ENCODE measurements around the gene METTL5.

The METTL5 gene

DNA sequence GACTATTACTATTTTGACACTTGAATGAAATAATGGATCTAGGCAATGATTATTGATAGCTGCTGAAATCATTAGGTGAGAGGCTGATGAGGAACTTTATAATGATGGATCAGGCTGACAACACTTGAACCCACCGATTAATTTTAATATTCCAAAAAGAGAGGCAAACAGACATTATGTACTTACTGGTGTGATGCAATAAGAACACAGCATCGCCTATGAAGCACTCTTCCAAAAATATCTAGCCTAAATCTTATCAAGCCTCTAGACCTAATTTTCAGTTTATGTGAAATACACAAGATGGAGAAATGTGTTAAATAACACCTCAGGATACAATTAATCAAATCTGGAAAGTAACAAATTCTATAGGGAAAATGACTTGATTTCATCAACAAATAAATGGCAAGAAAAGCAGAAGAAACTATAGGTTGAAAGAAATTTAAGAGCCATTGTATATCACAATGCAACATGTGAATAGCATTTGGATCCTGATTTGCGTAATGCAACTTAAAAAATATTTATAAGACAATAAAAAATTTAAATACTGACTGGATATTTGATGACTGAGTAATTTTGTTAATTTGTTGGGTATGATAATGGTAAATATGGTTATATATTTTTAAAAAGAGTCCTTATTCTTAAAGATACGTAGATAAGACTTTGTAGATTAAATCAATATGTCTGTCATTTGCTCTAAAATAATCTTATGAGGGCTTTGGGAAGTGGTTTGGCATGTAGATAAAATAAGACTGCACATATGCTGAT lies 43.3 kb downstream of the METTL5 start:
- DNase-seq (ENCODE audit: low read depth, low spot score): no peak

DNA sequence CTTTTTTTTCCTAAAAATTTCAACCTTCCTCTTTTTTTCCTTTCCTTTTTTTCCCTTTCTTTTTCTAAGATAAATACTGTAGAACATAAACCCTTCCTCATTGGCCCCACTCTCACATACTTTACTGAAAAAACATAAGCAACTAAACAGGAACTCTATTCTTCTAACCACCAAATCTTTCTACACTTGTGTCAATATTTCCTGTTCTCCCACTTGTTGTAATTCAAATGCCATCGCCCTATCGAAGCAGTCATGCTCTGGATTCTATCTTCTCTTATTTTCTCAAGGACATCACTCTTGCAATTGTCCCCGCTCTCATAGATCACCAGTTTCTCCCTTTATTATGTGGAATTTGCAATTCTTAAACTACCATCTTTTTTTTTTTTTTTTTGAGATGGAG lies 46.3 kb downstream of the METTL5 start:
- DNase-seq (ENCODE audit: low read depth, low spot score): no peak

DNA sequence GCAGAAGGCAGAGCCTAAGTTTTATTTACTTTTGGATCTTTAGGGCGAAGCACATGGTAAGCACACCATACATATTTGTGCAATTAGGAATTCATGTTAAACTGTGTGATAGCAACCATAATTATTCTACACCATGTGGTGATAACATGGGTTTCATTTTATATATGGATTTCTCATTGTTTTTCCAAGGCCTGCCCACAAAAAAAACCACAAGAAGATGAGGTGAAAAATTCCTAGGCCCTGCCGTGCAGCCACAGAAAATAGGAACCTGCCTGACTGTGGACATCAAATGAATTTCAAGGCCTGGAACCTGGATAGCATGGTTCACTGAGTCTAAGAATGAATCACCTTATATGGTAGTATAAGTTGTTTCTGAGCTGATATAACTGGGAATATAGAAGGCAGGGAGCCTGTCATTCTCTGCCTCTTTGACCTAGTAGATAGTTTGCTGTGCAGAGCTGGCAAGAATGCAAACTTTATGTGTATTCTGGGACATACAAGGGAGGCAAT lies 48.4 kb downstream of the METTL5 start:
- no peak for DNase-seq (ENCODE audit: low read depth, low spot score)

DNA sequence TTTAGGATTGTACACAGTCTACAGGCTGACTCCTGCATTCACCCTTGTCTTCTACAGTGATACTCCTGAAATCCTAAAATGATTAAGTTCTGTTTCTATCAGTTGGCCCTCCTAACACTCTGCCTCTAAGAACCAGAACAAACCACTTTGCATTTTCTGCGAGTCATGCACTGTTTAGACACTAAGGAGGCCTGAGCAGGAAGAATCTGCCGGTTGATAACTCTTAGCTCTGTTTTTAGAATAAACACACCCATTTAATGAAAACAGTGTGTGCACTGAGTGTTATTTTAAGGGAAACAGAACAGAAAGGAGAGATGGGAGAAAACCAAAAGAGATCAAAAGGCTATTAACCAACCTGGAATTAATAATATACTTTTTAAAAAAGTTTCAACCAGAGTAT lies 48.9 kb downstream of the METTL5 start:
- DNase-seq (ENCODE audit: low read depth, low spot score): no peak

DNA sequence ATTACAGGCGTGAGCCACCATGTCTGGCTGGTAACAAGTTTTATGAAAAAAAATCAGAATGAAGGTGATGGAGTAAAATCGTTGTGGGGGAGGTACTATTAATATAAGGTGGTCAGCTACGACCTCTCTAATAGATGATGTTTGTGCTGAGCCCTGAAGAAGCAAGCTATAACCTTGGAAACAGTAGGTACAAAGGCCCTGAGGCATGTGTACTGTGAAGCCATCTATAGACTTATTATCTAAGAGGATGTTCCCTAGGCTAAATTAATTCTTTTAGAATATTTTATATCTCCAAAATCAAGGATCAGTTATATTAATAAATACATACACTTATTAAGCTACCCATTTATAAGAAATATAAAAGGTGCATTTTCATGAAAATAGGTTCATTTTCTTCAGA lies 49.4 kb downstream of the METTL5 start:
- no peak for DNase-seq (ENCODE audit: low read depth, low spot score)

DNA sequence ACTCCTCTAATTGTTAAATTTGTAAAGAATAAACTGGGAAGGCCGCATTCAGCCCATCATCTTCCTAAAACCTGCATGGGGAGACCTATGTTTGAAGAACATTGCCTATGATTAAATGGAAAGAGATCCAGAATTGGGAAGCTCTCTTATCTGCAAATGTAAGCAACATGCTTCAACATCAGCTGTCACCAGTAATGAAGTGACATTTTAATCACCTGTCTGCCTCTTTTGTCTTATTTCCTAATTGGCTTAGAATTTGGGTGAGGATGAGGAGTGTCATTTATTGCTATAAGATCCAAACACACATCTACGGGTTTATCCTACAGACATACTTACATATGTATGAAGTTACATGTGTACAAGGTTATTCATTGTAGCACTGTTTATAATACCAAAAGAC lies 52.1 kb downstream of the METTL5 start:
- DNase-seq (ENCODE audit: low read depth, low spot score): no peak

GRCh38 chr2:169771612-169772011 lies 53.1 kb downstream of the METTL5 start:
- DNase-seq (ENCODE audit: low read depth, low spot score): no peak

- no peak for DNase-seq (ENCODE audit: low read depth, low spot score)
Observed at GRCh38 chr2:169771021-169771420, 53.7 kb downstream of the METTL5 start.

DNA sequence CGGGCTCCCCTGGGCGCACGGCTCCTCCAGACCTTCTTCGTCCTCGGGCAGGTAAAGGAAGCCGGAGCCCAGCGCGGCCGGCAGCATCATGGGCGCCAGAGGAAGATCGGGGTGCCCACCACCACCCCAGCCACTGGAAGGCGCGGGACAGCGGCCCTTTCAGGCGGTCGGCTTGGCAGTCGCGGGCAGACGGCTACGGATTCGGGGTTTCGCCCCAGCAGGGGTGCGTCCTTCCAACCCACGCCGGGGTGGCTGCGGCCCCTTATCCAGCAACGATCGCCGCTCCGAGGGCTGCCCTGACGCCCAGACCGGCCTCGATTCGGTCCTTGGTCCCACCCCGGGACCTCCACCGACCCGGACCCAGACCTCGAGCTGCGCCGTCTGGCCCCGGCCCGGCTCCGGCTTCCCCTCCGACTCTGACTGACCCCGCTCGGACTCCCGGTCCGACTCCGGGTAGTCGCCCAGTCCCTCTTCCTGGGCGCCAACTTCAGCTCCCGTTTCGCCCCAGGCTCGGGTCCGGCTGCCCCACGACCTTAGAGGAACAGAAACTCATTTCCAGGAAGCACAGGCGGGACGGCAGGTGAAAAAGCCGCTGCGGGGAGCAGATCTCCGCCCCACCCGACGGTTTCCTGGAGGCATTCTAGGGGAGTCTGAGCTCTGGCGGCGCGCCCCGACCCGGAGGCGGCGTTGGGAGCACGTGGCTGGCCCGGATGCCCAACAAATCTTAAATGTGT lies 56.3 kb downstream of the METTL5 start:
- DNase-seq (ENCODE audit: low read depth, low spot score): no peak

DNA sequence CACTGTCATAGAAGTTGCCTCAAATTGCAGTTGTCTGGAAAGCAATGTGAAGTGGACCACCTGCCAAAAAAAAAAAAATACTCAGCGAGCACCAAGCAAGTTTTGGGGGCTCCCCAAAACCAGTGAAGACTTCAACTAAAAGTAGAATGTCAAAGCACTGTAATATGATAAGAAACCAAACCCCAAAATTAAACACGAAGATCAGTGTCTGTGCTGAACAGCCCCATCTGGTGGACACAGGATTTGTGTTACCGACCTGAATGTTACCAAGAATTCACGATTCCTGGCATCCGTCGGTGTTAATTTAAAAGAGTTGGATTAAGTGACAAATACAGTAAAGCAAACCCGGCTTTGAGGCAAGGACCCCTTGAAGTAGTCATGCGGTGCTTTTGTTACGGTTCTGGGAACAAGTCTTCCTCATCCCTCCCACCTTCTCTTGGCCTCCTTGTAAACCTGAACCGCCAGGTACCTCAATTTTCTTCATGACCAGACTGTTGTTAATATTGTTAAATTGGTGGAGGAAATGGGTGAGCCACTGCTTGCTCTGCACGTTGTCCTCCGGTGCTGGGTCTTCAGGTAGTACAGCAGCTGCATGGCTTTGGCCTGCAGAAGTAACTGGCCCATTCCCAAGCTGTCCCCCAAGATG lies 57.3 kb downstream of the METTL5 start:
- no peak for DNase-seq (ENCODE audit: low read depth, low spot score)

GRCh38 chr2:169765523-169765922 lies 59.2 kb downstream of the METTL5 start:
- no peak for DNase-seq (ENCODE audit: low read depth, low spot score)

DNA sequence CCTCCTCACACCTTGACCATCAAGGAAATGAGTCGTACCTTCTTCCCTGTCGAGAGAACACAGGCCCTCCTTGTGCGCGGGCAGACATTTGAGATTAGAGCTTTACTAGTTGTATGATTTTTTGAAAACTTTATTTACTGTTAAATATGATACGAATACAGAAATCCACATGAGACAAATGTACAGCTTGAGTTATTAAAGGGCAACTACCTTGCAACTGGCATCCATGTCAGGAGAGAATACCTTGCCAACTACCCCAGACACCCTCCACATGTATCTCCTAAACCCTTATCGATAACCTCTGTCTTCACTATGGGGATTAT lies 62.8 kb downstream of the METTL5 start:
- DNase-seq (ENCODE audit: low read depth, low spot score): no peak

Data from iPS DF 19.7 (cell line).